HG03135 (cell line): ENCODE data around the gene PTPRN2.

Experiments used
- ATAC-seq: cut with Tn5 transposase; IDR thresholded peaks from one replicate; pipeline ENCODE4 v1.9.1; 2021; ENCODE audit warnings: mild to moderate bottlenecking, moderate library complexity; ENCODE audit not compliant: unreplicated experiment

Gene PTPRN2

GRCh38 chr7:158558816-158559215 is 28.8 kb downstream of the PTPRN2 start:
- ATAC-seq: no peak

DNA sequence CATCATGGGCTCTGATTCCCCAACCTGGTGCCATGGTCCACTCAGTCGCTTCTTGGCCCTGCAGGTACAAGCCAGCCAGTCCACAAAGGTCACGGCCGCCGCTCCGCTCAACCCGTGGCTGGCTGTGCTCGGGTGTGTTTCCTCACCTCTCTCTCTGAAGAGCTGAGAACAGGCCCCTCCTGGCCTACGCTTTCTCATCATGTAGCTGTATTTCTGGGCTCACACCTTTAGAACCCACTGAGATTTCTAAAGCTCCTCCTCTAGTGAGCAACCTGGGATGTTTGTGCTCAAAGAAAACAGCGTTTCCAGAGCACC is 30.2 kb downstream of the PTPRN2 start:
- no peak for ATAC-seq

GRCh38 chr7:158556721-158557440 is 30.7 kb downstream of the PTPRN2 start:
- ATAC-seq: no peak

GRCh38 chr7:158555034-158555520 is 32.5 kb downstream of the PTPRN2 start:
- ATAC-seq: no peak

DNA sequence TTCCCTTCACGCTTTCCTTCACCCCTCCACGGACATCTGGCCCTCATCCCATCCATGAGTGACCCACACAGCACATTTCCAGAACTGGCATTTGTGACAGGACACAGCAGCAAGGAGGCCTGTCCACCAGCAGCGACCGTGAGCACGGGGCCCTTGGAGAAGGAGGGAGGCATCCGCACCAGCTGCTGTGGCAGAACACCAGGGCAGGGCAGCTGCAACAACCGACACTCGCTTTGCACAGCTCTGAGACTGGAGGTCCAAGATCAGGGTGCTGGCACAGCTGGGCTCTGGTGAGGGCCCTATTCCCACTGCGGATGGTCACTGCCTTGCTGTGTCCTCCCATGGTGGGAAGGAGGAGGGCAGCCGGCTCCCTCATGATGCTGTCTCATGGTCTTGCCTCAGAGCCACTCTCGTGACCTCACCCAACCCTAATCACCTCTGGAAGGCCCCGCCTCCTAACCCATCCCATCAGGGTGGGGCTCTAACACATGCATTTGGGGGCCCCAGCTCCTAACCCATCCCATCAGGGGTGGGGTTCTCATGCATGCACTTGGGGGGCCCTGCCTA is 36.7 kb downstream of the PTPRN2 start:
- no peak for ATAC-seq

- ATAC-seq: no peak
Observed at GRCh38 chr7:158550394-158550700, 37.3 kb downstream of the PTPRN2 start.

DNA sequence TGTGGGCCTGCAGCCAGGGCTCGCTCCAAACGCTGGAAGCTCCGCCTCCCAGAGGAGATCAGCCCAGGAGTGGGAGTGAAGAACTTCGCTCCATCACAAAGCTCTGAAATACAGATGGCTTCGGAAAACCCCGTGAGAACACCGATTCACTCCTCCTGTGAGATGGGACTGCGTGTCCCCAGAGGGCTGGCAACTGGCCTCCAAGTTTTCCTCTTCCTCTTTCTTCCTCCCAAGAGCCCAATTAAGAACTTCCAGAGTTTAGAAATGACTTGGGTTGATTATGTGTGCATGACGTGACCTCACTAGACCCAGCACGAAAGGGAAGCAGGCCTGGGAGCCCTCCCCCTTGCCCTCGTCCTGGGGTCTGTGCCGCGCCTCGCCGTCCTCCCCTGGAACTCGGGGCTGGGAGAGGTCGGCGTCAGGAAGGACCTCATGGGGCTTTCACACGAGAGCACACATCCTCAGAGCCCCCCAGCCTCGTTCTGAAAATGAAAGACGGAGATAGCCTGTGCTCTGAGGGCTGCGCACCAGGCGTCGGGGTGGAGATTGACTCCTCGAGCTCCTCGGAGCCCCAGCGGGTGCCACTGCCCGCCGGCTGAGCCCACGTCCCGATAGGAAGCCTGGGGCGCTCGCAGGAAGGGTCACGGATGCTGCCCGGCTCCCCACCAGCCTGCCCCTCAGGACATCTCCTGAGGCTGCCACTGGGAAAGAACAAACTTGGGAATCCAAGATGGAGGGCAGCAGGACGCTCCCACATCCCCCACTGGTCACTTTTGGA is 37.8 kb downstream of the PTPRN2 start:
- ATAC-seq: no peak

GRCh38 chr7:158549176-158549615 is 38.4 kb downstream of the PTPRN2 start:
- no peak for ATAC-seq

DNA sequence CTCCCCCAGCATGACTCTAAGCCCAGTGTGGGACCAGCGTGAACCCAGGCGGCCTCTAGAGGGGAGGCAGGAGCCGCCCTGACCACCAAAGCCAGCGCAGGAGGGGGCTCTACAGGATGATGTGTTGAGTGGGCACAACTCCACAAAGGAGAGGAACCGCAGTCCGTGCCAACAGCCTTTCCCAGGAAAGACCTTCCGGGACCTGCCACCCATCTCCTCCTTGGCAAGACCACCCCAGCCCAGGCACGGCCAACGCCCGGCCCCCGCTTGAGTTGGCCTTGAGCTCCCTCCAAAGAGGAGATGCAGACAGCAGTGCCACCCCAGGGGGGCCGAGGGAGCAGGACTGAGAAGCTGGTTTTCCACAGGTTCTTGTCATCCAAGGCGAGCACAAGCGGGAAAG is 38.9 kb downstream of the PTPRN2 start:
- ATAC-seq: no peak

DNA sequence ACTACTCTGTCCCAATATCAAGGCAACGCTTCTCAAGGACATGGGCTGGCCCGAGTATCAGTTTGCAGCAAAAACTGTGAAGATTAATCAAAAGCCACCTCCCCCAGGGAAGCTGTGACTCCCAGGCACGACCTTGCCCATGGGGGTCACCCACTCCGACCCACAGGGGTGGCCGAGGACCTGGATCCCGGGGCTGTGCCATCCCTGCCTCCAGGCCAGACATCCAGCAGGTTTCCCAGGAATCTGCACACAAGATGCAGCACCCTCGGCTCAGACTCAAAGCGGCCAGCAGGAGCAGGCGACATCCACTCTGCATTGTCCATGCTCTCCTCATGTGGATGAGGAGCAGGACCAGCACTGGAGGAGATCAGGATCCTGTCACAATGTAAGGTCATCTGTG is 39.8 kb downstream of the PTPRN2 start:
- ATAC-seq: no peak

DNA sequence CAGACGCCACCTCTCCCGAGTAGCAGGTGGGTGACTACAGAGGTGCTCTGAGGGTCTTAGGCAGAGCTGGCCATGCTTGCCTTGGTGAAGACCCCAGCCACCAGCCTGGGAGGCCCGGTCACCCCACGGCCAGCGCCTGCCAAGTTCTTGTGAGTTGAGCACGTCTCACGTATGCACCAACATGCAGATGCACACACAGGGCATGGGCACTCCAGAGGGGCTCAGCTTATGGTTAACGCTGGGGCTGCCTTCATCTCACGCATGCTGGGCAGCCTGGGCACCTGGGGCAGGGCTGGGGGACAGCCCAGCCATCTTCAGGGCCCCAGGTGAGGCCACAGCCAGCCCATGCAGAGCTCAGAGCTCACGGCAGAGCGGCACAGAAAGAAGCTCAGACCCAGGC is 41.0 kb downstream of the PTPRN2 start:
- no peak for ATAC-seq

DNA sequence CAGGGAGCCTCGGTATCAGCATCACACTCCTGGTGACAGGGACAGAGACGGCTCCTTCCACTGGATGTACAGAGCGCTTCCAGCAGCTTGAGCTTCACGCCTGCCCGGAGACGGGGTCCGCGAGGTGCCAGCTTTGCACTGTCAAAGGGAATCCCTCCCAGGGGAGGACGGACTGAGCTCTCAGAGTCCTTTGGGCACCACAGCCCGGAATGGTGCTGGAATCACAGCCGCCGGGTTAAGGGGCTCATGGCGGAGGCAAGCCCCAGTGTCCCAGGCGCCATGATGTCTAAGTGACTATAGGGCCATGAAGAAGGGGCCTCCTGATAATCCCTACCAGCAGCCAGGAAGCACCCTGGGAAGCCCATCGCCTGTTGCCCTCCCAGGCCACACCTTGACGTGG is 41.4 kb downstream of the PTPRN2 start:
- ATAC-seq: no peak

DNA sequence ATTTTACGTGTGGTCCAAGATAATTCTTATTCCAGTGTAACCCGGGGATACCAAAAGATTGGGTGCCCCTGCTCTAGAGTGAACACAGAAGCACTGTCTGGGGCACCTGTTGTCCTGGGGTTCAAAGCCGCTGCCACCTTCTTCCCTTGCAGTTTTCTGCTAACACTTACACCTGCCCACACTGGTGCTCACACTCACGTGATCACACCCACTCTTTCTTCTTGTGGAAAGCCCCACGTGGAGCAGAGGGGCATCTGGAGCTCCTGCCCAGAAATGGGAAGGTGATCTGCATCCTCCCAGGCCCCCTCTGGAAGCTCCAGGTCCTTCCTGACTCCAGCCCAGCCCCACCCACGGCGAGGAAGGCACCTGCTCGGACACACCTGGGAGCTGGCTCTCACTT is 42.9 kb downstream of the PTPRN2 start:
- ATAC-seq: no peak

- no peak for ATAC-seq
Observed at GRCh38 chr7:158543840-158544239, 43.8 kb downstream of the PTPRN2 start.

DNA sequence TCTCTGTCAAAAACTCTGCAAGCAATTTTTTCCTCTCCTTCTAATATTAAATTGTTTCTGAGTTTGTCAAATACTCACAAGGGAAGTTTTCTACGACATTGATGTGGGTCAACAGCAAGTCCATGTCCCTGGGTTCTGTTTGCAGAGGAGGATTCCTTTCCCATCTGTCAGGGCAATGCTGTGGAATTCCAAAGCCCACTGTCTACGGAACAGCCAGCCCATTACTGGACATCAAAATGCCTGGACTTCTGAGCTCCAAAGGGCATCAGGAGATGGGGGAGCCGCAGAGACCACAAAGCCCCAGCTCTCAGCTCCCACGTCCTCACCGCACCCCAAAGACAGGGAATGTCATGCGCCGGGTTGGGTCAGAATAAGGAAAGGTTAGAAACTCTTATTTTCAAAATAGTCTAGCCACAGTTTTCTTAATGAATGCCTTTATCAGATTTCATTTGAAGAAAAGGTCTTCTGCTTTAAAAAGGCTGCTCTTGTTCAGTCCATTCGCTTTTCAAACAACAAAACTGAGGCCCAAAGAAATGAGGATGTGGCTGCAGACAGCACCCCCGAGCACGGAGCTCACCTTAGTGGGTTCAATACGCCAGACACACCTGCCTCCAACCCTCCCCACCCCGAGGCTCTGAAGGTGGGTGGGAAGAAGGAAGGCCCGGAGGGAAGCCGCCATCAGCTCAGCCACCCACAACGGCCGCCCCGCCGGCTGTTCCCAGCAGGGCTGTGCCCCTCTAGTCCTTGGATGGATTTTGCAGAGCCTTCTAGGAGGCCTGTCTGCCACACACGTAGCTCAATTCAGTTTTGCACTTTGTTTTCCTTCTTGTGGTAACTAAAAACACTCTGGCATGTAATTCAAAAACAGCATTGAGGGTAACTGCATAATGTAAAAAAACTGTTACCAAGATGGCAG is 44.7 kb downstream of the PTPRN2 start:
- no peak for ATAC-seq

DNA sequence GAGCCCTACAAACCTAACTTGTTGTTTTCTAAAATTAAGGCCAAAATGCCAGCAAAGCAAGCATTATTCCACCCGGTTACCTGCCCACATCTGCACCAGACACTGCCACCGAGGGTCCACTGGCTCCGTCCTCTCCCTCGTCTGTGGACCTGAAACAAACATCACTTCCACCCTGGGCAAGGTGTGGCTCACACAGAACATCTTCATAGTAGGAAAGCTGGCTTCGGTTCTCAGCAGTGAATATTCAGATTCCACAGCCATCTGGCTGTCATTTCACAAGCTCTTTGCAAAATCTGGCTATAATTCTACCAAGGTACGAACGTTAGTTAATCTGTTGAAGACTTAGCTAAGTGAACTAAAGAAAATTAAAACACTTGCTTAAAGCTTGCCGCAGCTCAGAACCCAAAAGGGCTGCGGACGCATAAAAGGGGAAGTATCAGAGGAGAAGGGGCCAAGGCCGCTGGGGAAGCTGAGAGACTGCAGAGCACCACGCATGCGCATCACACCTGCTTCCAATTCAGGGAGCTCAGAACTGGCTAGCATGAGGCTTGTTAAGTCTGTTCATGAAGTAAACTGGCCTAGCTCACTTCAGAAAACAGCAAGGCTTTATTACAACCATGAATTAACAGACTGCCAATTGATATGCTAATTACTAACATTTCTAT is 46.1 kb downstream of the PTPRN2 start:
- ATAC-seq: no peak

DNA sequence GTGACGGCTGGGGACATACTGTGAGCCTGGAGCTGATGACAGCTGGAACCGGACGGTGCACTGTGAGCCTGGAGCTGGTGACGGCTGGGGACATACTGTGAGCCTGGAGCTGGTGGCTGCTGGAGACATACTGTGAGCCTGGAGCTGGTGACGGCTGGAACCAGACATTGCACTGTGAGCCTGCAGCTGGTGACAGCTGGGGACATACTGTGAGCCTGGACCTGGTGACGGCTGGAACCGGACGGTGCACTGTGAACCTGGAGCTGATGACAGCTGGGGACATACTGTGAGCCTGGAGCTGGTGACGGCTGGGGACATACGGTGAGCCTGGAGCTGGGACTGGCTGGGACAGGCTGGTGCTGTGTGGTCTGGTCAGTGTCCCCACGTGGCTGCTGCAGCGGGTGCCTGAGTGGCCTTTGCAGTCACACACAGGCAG is 47.9 kb downstream of the PTPRN2 start:
- ATAC-seq: no peak

DNA sequence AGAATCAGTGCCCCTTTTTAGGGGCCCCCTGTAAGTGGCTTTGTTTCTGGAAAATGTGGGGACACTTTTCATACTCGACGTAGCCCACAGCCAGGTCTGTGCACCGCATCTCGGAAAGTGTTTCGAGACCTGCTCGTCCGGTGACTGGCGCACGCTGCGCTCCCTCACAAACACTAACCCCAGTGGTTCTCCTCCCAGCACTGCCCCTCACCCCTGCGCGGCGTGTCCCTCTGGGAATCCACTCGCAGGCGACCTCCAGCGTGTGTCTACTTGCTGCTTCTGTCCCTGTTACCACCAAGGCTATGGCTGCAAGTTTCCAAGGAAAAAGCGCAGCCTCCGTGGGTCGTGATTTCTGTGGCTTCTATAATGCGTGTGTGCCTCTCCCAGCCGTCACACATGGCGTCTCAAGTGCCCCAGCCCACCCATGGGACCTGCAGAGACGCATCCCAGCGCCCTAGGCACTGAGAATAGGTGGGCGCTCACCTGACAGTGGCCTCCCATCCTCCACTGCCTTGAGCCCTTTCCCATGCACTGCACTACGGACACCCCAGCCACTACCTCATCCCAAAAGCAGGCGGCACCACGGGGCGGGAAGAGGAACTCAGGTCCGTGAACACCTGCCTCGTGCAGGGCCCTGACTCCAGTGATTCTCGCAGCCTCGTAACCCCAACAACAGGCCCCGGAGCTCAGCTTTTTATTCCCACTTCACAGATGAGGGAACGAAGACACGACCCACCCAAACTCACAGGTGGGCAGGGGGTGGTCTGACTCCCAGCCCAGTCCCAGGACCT is 49.3 kb downstream of the PTPRN2 start:
- no peak for ATAC-seq

DNA sequence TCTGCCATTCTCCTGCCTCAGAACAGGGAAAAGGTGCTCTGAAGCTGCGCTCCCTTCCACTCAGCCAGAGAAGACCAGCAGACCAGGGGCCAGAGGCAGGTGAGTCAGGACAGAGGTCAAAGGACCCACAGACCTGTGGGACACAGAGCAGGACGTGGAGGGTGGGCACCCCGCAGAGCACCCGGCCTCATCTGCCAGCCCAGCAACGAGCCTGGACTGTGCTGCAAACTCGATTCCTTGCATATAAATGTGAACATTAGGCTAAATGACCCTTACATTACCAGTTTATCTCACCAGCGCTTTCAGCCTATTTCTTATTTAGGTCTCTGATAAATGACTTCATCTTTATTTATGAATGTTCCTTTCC is 50.1 kb downstream of the PTPRN2 start:
- ATAC-seq: no peak
